PC-3 (cell line): ENCODE data around the gene SLC18B1.

Experiments used
- CTCF ChIP-seq: fragments of 300-600 bp; sonication (generic); conservative IDR thresholded peaks from 2 replicates; pipeline ENCODE4 v1.5.1; 2017; ENCODE audit warnings: antibody characterized with exemption, low read depth, mild to moderate bottlenecking, low read length
- EZH2 ChIP-seq: fragments of 300-600 bp; sonication (generic); IDR thresholded peaks from one replicate; pipeline ENCODE4 v1.6.1; 2017; ENCODE audit warnings: antibody characterized with exemption, mild to moderate bottlenecking, low read length; ENCODE audit not compliant: unreplicated experiment
- EZH2phosphoT487 ChIP-seq: fragments of 300-600 bp; sonication (generic); IDR thresholded peaks from 2 replicates; pipeline ENCODE4 v1.6.1; 2018; ENCODE audit warnings: mild to moderate bottlenecking, antibody characterized with exemption, low read length, borderline replicate concordance

- no peak for TF ChIP-seq CTCF
- TF ChIP-seq EZH2phosphoT487, result no peak
- TF ChIP-seq EZH2, result no peak
Measured at GRCh38 chr6:132751828-132752227, 46.6 kb downstream of the SLC18B1 start.
